GM12878 (cell line): Measurements from ENCODE around the gene MRPL27. TPM values are rescaled to one million over a fixed set of nuclear protein-coding genes. Genes with fewer than 3 reads are reported as not detected.

Experiments
- ATF7 ChIP-seq: fragments of 450-650 bp; IDR thresholded peaks from 2 replicates; pipeline ENCODE4 v1.6.1; 2016; ENCODE audit warnings: low read depth, mild to moderate bottlenecking
- CUX1 ChIP-seq: IDR thresholded peaks from 2 replicates; pipeline ENCODE4 v1.6.1; 2012; ENCODE audit warnings: improper control_type of control experiment, low read depth, low read length; ENCODE audit not compliant: insufficient replicate concordance
- E2F4 ChIP-seq: IDR thresholded peaks from 2 replicates; pipeline ENCODE4 v1.6.1; 2012; ENCODE audit warnings: low read depth, low read length, improper control_type of control experiment
- FOXK2 ChIP-seq: fragments of 450-650 bp; IDR thresholded peaks from 2 replicates; pipeline ENCODE4 v1.6.1; 2017; ENCODE audit warnings: mild to moderate bottlenecking, moderate library complexity
- JUND ChIP-seq: IDR thresholded peaks from 2 replicates; pipeline ENCODE4 v1.6.1; 2012; ENCODE audit warnings: low read depth, mild to moderate bottlenecking, low read length, improper control_type of control experiment, moderate library complexity
- KDM1A ChIP-seq: fragments of 200-600 bp; sonication (generic); IDR thresholded peaks from 2 replicates; pipeline ENCODE4 v1.6.1; 2016; ENCODE audit warnings: borderline replicate concordance
- LARP7 ChIP-seq: fragments of 450-650 bp; IDR thresholded peaks from 2 replicates; pipeline ENCODE4 v1.6.1; 2017; ENCODE audit warnings: mild to moderate bottlenecking
- NRF1 ChIP-seq: conservative IDR thresholded peaks from 2 replicates; pipeline ENCODE4 v1.6.1; 2011; ENCODE audit warnings: mild to moderate bottlenecking, low read depth, low read length, improper control_type of control experiment
- PAX8 ChIP-seq: fragments of 450-650 bp; IDR thresholded peaks from 2 replicates; pipeline ENCODE4 v1.6.1; 2017; ENCODE audit warnings: mild to moderate bottlenecking, moderate library complexity
- RB1 ChIP-seq: fragments of 450-650 bp; formaldehyde crosslinking; IDR thresholded peaks from 2 replicates; pipeline ENCODE4 v1.6.1; 2017; ENCODE audit warnings: mild to moderate bottlenecking, borderline replicate concordance
- SKIL ChIP-seq: fragments of 450-650 bp; IDR thresholded peaks from 2 replicates; pipeline ENCODE4 v1.6.1; 2017; ENCODE audit warnings: mild to moderate bottlenecking, low read depth, inconsistent platforms; ENCODE audit not compliant: poor library complexity, severe bottlenecking
- ZZZ3 ChIP-seq: IDR thresholded peaks from 2 replicates; pipeline ENCODE4 v1.6.1; 2011; ENCODE audit warnings: low read depth; ENCODE audit not compliant: control insufficient read depth, insufficient read length
- polyA plus RNA-seq, 11 experiments: library from polyadenylated mRNA; depleted of rRNA in 4 of 11; unstranded in 6 of 11; stranded (reverse) in 5 of 11; fragments of >200 nt; fragmentation: Nextera tagmentation in 4 of 11; fragmentation: Illumina TruSeq in 1 of 11; extraction: Ambion mirVana in 4 of 11; extraction: Trizol in 1 of 11; gene quantifications; 1 replicate in 1 of 11; 2 replicates in 10 of 11; pipeline versions ENCODE4 v1.2.1 to v1.2.3, GENCODE V29; 2011 to 2016; ENCODE audit warnings: inconsistent platforms in 2 of 11, missing spikeins in 2 of 11, low read depth in 1 of 11
- total RNA-seq, 4 experiments: library from RNA; depleted of rRNA in 3 of 4; stranded (reverse); fragments of >200 nt in 3 of 4; fragmentation: Illumina TruSeq in 1 of 4; extraction: Trizol in 1 of 4; gene quantifications; 2 replicates each; pipeline versions ENCODE4 v1.2.1 to v1.2.3, GENCODE V29; 2013 to 2021
- TF ChIP-seq, protein P1 (sequence below): IDR thresholded peaks from 2 replicates; pipeline ENCODE4 v1.6.1; 2011; ENCODE audit warnings: borderline replicate concordance, low read depth, mild to moderate bottlenecking, moderate library complexity, low read length; ENCODE audit not compliant: insufficient read depth, poor library complexity, severe bottlenecking
- TF ChIP-seq, protein P2 (sequence below): fragments of 450-650 bp; IDR thresholded peaks from 2 replicates; pipeline ENCODE4 v1.6.1; 2016; ENCODE audit warnings: mild to moderate bottlenecking, moderate library complexity, borderline replicate concordance

MRPL27 gene
- total and polyA plus RNA-seq, 10 of the 15 experiments (the other 5 are each of a cell fraction or from before 2014, with no cell fraction given) = 83.0 to 390 (median 131) TPM

GRCh38 chr17:50372758-50373556, at the start of gene MRPL27, which contains the start of gene EME1 (continued):
- TF ChIP-seq KDM1A (no peak), ATF7 (peak; percentile 86), LARP7 (no peak), SKIL (no peak), ZZZ3 (no peak), E2F4 (peak; percentile 93), NRF1 (no peak), JUND (no peak), RB1 (0 out of 2 replicates have a peak, but pooled peaks have one; percentile 52), CUX1 (no peak), PAX8 (no peak), FOXK2 (peak; percentile 77)
- TF ChIP-seq, protein P1, sequence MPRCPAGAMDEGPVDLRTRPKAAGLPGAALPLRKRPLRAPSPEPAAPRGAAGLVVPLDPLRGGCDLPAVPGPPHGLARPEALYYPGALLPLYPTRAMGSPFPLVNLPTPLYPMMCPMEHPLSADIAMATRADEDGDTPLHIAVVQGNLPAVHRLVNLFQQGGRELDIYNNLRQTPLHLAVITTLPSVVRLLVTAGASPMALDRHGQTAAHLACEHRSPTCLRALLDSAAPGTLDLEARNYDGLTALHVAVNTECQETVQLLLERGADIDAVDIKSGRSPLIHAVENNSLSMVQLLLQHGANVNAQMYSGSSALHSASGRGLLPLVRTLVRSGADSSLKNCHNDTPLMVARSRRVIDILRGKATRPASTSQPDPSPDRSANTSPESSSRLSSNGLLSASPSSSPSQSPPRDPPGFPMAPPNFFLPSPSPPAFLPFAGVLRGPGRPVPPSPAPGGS = no peak
- TF ChIP-seq, protein P2, sequence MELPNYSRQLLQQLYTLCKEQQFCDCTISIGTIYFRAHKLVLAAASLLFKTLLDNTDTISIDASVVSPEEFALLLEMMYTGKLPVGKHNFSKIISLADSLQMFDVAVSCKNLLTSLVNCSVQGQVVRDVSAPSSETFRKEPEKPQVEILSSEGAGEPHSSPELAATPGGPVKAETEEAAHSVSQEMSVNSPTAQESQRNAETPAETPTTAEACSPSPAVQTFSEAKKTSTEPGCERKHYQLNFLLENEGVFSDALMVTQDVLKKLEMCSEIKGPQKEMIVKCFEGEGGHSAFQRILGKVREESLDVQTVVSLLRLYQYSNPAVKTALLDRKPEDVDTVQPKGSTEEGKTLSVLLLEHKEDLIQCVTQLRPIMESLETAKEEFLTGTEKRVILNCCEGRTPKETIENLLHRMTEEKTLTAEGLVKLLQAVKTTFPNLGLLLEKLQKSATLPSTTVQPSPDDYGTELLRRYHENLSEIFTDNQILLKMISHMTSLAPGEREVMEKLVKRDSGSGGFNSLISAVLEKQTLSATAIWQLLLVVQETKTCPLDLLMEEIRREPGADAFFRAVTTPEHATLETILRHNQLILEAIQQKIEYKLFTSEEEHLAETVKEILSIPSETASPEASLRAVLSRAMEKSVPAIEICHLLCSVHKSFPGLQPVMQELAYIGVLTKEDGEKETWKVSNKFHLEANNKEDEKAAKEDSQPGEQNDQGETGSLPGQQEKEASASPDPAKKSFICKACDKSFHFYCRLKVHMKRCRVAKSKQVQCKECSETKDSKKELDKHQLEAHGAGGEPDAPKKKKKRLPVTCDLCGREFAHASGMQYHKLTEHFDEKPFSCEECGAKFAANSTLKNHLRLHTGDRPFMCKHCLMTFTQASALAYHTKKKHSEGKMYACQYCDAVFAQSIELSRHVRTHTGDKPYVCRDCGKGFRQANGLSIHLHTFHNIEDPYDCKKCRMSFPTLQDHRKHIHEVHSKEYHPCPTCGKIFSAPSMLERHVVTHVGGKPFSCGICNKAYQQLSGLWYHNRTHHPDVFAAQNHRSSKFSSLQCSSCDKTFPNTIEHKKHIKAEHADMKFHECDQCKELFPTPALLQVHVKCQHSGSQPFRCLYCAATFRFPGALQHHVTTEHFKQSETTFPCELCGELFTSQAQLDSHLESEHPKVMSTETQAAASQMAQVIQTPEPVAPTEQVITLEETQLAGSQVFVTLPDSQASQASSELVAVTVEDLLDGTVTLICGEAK = peak; percentile 99
